NCI-H1105 (cell line): Measurements from ENCODE around the gene UTP11.
A peak's percentile ranks its signal among the peaks of the same experiment; 100 is the strongest.
"Not testable (repeated sequence)": the region's sequence is repeated elsewhere in the genome, so short reads cannot be mapped to it uniquely, and the experiment has no call there.

Source experiments
- DNase-seq: peaks from one replicate; lab custom pipeline; 2025; lab: John Stamatoyannopoulos, UW

The UTP11 gene, protein sequence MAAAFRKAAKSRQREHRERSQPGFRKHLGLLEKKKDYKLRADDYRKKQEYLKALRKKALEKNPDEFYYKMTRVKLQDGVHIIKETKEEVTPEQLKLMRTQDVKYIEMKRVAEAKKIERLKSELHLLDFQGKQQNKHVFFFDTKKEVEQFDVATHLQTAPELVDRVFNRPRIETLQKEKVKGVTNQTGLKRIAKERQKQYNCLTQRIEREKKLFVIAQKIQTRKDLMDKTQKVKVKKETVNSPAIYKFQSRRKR

GRCh38 chr1:38012363-38013226 is at the start of gene UTP11:
UTP11 (plus strand) TSS chr1:38012734; CDS start chr1:38012803, 69 bp downstream.
- peak; percentile 95 for DNase-seq

DNA sequence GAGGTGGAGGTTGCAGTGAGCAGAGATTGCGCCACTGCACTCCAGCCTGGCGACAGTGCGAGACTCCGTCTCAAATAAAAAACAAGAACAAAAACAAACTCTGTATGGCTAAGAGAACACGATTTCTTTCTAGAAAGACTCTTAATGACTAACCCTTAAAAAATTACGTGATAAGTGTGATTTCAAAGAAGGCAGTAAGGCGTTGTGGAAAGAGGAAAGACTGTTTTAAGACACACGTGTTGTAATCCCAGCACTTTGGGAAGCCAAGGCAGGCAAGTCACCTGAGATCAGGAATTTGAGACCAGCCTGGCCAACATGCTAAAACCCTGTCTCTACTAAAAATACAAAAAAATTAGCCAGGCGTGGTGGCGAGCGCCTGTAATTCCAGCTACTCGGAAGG is 48.4 kb upstream of the UTP11 start:
- not testable (repeated sequence) for DNase-seq

DNA sequence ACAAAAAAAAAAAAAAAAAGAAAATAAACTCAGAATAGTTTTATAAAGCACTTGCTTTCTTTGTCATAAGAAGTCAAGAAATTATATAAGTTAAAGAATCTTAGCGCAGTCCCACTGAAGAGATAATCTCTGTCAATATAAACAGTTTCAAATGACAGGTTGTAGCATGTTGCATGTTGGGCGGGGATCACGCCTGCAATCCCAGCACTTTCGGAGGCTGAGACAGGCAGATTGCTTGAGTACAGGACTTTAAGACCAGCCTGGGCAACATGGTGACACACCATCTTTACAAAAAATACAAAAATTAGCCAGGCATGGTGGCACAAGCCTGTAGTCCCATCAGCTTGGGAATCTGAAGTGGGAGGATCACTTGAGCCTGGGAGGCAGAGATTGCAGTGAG is 47.2 kb upstream of the UTP11 start:
- no peak for DNase-seq

- not testable (repeated sequence) for DNase-seq
These were observed 38.9 kb upstream of the UTP11 start for GRCh38 chr1:37973684-37974083.

DNA sequence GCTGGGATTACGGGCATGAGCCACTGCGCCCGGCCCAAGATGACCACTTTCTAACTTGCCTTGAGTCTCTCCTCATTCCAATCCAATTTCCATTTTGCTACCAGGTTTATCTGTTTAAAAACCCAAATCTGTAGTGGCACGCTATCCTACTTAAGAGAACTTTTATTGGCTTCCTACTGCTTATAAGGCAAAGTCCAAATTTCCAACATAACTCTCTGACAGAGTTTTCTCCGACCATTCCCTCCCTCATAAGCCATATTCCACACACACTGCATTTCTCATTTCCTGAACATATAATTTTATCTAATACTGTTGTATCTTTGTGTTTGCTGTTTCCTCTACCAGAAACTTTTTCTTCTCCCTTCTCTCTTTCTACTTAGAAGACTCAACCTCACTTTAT is 38.0 kb upstream of the UTP11 start:
- DNase-seq: no peak

DNA sequence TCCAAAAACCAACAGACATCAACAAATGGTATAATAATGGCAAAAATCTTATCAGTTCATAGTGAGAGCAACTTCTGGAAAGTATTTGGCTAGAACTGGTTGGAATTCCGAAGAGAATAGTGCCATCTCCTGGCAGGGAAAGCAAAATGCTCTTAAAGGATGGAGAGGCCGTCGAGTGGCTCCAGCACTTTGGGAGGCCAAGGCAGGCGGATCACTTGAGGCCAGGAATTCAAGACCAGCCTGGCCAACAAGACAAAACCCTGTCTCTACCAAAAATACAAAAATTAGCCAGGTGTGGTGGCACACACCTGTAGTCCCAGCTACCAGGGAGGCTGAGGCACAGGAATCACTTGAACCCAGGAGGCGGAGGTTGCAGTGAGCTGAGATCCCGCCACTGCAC is 37.5 kb upstream of the UTP11 start:
- DNase-seq: not testable (repeated sequence)

- no peak for DNase-seq
These were observed 34.0 kb upstream of the UTP11 start for GRCh38 chr1:37978541-37978940.

- no peak for DNase-seq
These were observed 29.0 kb upstream of the UTP11 start for GRCh38 chr1:37983546-37983945.

DNA sequence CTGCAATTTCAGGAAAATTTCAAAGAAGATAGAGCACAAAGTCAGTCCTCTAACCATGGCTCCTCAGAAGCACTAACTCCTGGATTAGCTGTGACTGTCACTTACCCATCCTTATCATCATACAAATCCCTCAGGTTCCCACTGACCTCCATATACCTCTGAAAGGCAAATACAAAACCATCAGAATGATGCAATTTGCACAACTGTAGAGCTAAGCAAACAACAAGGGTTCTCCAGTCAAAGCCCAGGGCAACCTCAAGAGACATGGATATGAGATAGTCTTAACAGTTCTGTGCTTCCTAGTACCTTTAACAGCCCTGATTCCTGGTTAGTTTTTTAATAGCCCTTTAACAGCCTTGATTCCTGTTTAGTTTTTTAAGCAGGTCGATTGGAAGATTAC is 24.9 kb upstream of the UTP11 start:
- no peak for DNase-seq

DNA sequence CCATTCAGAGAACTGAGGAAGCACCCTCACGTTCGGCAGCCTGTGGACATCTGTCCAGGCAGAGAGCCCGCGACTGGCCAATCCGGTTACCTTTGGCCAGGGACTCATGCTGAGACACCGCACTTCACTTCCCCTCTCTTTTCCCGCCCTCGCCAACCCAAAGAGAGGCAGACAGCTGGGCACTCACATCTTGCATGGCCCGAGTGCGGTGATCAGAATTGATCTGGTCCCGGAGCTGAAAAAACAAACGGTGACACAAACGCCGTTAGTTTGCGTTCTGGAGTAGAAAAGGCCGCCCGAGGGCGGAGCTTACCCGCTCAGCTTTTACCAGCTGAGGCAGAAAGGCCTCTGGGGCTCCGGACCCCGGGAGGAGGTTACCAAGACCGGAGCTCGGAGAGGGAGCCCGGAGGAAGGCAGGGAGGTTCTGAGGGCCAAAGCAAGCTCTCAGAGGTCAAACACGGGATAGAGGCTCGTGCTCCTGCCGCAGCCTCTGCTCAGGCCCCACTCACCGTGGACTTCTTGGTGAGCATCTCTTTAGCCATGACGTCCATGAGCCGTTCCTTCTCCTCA is 23.1 kb upstream of the UTP11 start:
- no peak for DNase-seq

GRCh38 chr1:37994886-37995566 is 17.5 kb upstream of the UTP11 start:
- no peak for DNase-seq

- peak; percentile 81 for DNase-seq
These were observed 16.7 kb upstream of the UTP11 start for GRCh38 chr1:37995751-37996345.

DNA sequence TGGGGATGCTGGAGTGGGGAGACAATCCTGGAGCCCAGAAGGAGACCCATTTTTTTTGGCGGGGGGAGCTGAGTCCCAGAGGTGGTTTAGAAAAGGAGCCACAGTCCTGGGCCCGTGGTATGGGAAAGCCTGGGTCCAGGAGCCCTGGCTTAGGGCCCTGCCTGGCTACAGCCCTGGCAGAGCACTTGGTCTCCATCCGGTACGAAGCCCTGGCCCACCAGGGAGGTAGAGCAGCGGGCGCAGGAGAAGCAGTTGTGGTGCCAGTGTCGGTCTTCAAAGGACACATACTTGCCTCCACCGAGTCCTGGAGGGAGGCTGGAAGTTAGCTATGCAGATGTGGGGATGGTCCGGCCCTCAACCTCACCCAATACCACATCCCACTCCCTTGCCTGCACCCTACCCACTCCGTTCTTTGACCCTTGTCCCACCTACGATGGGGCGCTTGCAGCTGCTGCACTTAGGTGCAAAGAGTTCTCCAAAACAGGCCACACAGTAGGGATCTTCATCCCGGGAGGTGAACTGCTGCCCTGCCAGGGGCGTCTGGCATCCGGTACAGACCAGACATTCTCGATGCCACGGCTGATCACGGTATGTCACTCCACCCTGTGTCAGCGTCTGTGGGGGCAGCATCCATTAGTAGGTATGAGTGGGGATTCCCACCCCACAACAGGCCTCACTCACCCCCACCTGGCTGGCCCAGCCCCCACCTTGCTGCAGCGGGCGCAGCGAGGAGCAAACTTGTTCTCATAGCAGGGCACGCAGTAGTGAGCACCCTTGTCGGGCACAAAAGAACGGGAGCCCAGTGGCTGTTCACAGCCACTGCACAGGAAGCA is 15.1 kb upstream of the UTP11 start:
- no peak for DNase-seq

DNA sequence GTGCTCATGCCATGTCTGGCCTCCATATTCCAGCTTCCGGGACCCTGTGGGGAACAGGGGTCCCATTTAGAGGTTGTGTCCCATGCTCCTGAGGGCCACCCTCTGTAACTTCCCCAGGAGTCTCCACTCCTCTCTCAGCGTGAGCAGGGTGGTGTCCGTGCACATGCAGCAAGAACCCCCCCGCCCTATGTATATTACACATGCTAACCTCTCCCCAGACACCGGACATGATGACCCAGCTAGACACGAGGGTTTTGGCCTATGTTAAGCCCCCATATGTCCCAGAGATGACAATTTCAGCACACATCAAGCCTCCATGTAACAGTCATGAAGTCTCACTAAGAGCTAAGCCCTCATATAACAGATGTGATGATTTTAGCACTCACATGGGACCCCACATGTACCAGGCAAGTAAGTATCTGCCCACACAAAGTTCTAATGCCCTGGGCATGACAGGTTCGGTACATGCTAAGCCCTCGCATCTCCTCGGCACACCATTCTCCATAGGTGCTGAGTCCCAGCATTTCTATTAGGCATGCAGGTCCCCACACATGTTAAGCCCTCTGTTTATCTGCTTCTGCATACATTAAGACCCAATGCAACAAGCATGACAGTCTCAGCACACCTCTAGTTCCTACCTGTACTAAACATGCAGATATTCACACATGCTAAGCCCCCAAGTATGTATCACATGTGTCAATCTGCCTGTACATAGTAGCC is 14.3 kb upstream of the UTP11 start:
- no peak for DNase-seq

- no peak for DNase-seq
These were observed 13.6 kb upstream of the UTP11 start for GRCh38 chr1:37998913-37999429.

DNA sequence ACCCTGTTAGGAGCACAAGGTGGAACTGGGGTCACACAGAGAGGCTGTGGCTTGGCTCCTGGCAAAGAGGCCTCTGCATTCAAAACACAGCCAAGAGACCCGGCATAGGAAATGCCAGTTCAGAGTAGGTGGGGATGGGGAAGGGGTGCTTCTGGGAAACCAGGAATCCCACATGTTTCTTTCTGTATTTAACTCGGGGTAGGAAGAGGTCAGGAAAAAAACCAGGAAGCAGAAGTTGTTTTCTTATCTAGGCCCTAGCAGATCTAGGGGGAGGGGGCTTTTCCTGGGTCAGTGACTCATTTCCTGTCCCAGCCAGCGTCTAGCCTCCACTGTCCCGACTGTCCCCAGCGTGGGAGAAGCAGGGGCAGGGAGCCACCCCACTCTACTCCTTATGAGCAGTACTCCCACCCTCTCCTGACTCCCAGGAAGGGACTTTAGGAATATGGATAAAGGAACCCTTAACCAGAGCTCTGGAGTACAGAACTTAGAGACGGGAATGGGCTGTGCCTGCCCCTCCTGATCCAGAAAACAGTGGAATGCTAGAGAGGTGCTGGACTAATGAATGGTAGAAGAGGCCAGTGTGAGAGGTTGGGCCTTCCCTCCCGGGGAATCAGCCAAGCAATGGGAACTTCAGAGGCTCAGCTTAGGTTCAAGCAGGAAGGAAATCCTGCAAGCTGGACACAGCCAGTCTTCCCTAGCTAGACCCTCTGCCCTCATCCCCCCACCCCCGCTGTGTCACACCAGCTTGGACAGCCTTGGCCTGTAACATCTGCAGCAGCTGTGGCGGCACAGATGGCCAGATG is 12.9 kb upstream of the UTP11 start:
- DNase-seq: no peak

DNA sequence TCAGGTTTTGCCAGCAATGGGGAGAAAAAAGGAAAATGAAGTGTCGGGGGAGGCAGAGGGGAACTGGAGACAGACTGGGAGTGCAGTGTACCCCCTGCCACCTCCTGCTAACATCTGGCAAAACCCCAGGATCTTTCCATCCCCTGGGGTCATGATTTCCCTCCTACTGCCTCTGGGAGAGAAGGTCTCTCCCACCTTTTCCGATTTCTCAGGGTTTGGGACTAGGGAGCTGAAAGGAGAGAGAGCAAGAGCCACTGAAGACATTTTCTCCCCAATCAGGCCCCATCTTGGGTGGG is 12.4 kb upstream of the UTP11 start:
- DNase-seq: no peak

DNA sequence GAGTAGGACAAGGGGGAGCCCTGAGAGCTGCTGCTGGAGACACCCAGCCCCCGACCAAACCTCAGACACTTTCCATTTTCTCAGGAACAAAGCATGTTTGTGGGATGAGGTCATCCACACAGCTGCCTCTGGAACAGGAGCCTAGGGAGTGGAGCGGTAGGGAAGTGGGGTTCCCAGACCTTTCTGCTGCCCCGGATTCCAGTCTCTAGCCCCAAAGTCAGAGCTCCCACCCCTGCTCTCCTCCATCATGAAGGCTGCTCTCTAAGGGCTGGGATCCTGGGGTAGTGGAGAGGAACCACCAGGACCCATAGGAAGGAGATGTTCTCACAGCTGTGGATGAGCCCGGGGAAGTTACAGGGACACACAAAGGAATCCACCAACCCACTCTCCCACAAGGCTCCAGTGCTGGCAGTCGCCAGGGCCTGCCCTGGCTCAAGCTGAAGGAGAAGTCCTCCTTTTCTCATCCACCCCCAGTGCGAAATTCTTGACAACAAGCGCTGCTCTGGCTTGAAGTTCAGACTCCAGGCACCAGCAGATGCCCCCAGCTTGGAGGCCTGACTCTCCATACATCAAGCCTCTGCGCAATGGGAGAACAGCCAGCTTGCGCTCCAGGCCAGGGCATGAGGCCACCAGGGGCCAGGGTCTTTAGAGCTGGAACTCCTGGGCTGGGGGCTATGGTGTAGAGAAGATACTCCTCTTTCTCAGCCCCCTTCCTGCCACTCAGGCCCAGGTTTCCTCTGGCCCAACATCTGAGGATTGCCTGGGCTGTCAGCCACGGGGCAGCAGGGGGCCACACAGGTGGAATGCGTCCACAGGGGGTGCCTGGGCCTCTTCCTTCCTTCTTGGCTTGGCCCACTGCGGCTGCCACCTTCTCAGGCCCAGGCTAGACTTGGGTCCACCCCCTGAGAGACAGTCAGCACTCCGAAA is 11.7 kb upstream of the UTP11 start:
- DNase-seq: no peak
